Epithelial cell of esophagus (primary cell): ENCODE measurements around the gene DONSON.

Source experiments
- DNase-seq: peaks from one replicate; pipeline ENCODE4 v3.0.0; 2010; ENCODE audit warnings: low read depth
- H3K4me3 ChIP-seq: 2 replicates; pipeline ENCODE4 v1.5.1; 2011; ENCODE audit warnings: mild to moderate bottlenecking, low read length, control low read depth
- TF ChIP-seq, protein P1 (sequence below): IDR thresholded peaks from 2 replicates; pipeline ENCODE4 v1.5.1; 2011; ENCODE audit warnings: low read depth, mild to moderate bottlenecking, low read length, control low read depth, inconsistent platforms; ENCODE audit not compliant: insufficient read depth; ENCODE audit errors: missing control alignments

DONSON gene

DNA sequence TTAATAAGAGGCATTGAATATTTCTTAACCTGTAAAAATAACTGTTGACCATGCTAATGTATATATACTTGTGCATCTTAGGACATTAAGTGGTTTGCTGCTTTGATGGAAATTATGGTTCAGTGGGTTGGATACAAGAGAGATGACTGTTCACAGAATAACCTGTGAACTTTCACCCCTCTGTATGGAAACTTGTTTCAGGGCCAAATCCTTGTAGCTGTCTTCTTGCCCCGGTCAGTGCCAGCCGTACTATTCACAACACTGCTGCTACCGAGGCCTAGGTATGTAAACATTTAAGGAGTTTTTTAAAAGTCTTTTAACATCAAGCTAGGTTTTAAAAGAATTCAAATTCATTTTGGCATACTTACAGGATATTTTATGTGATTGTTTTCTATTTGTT lies 16.1 kb downstream of the DONSON start:
- DNase-seq, result no peak
- TF ChIP-seq, protein P1, sequence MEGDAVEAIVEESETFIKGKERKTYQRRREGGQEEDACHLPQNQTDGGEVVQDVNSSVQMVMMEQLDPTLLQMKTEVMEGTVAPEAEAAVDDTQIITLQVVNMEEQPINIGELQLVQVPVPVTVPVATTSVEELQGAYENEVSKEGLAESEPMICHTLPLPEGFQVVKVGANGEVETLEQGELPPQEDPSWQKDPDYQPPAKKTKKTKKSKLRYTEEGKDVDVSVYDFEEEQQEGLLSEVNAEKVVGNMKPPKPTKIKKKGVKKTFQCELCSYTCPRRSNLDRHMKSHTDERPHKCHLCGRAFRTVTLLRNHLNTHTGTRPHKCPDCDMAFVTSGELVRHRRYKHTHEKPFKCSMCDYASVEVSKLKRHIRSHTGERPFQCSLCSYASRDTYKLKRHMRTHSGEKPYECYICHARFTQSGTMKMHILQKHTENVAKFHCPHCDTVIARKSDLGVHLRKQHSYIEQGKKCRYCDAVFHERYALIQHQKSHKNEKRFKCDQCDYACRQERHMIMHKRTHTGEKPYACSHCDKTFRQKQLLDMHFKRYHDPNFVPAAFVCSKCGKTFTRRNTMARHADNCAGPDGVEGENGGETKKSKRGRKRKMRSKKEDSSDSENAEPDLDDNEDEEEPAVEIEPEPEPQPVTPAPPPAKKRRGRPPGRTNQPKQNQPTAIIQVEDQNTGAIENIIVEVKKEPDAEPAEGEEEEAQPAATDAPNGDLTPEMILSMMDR, result no peak
- no peak overlapping the region for H3K4me3 ChIP-seq

DNA sequence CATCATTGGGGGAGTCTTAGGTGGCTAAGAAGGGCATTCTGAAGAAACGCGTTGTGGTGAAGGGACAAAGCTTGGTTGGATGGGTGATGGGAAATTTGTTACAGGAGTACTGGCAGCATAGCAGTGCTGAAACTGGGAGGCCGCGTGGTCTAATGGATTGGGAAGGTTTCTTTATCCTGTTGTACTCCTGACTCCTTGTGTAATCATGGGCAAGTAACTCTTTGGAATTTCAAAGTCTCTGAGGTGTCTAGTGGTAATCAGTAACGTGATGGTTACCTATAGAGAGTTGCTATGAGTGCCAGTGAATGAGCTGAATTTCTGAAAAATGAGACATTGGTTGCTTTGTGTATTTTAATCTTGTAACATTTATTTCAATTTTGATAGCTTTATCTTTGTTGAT lies 18.5 kb downstream of the DONSON start:
- TF ChIP-seq, protein P1, result no peak
- H3K4me3 ChIP-seq, result no peak overlapping the region
- no peak for DNase-seq

DNA sequence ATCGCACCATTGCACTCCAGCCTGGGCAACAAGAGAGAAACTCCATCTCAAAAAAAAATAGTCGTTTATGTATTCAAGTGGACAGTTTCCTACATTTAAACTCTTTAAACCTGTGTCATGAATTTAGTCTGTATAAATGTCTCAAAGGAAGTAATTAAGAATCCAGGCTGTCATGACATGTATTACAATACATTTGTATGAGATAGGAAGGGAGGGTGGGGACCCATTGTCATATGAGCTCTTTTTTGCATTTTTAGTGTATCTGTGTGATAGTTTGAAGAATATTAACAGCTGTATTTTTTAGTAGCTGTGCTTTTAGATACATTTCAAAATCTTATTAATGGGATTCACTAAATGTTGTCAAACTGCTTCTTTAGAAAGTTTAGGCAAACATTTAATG lies 20.0 kb downstream of the DONSON start:
- TF ChIP-seq, protein P1, result no peak
- no peak for DNase-seq
- H3K4me3 ChIP-seq, result no peak overlapping the region

DNA sequence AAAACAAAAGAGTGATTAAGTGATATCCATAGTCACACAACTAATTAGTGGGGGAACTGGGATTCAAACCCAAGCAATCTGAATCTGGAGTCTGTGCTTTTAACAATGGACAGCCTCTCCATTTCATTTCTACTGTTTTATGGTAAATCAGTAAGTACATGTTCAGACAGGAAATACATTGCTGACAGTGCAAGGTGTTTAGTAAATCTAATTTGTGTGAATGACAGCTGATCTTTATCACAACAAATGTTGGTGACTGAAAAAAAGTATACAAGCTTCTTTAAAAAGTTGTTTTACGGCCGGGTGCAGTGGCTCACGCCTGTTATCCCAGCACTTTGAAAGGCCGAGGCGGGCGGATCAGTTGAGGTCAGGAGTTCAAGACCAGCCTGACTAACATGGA lies 20.6 kb downstream of the DONSON start:
- TF ChIP-seq, protein P1, result no peak
- DNase-seq, result no peak
- no peak overlapping the region for H3K4me3 ChIP-seq

DNA sequence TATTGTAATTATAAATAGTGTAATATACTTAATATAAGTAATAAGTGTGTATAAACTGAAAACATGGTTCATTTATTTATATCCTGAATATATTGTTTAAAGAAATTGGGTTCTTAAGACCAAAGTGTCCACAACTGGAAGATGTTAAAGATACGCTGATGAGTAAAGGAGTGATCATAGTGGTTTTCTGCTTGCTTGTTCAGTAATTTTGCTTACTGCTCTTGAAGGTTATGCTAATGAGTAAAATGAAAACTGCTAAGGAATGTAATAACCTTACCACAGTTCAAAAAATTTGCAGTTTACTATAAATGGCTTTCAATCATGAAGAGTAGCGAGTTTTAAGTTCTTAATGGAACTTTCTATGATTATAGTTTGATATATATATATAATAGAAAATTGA lies 22.0 kb downstream of the DONSON start:
- TF ChIP-seq, protein P1, result no peak
- DNase-seq, result no peak
- no peak overlapping the region for H3K4me3 ChIP-seq

DNA sequence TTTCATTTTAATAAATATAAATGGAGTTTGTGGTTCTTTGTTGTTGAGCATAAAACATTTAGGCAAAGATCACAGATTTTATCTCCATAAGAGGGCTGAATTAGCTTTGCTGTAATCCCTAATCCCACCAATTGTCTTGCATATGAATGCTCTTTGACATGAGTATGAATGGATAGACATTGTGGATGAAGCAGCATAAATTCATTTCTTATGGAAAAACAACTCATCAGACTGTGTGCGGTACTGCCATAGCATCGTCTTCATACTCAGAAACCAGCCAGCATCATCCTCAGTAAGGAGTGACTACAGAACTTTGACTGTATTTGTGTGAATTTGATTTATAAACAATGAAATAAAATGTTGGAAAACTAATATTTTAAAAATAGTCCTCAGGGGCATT lies 26.1 kb downstream of the DONSON start:
- TF ChIP-seq, protein P1, result no peak
- H3K4me3 ChIP-seq, result no peak overlapping the region
- no peak for DNase-seq

DNA sequence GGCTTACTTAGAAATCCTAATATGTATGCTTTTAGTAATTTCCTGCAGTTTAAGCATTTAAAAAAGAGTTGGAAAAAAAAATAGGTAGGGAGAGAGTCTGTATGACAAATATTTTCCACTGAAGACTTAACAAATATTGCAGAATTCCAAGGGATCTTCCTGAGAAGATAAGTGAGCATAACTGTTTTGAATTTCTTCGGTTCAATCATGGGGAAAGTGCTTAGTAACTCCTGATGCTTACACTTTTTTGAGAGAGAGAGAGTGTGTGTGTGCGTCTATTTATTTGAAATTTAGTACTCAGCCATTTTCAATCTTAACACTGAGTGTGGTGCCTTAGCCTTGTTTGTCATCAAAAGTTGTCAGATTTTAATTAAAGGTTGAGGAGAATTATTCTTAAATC lies 27.1 kb downstream of the DONSON start:
- no peak for DNase-seq
- TF ChIP-seq, protein P1, result no peak

More for the DNA sequence above, 27.1 kb downstream of the DONSON start:
- H3K4me3 ChIP-seq, result no peak overlapping the region
